Esophagus squamous epithelium (tissue), 4 donors: ENCODE measurements around the gene FETUB.

Source experiments
- CTCF ChIP-seq, 6 experiments: fragments of 450-650 bp in 4 of 6; fragments of 200-600 bp in 2 of 6; sonication (generic) in 2 of 6; IDR thresholded peaks; one replicate each; pipeline ENCODE4 v1.5.1; 2016 to 2019; ENCODE audit warnings: antibody characterized with exemption in 6 of 6, mild to moderate bottlenecking in 4 of 6, moderate library complexity in 4 of 6
- POLR2A ChIP-seq, 4 donors: fragments of 450-650 bp; IDR thresholded peaks; one replicate each; pipeline ENCODE4 v1.6.1; 2017; ENCODE audit warnings: antibody characterized with exemption in 4 of 4, mild to moderate bottlenecking in 4 of 4, moderate library complexity in 3 of 4

DNA sequence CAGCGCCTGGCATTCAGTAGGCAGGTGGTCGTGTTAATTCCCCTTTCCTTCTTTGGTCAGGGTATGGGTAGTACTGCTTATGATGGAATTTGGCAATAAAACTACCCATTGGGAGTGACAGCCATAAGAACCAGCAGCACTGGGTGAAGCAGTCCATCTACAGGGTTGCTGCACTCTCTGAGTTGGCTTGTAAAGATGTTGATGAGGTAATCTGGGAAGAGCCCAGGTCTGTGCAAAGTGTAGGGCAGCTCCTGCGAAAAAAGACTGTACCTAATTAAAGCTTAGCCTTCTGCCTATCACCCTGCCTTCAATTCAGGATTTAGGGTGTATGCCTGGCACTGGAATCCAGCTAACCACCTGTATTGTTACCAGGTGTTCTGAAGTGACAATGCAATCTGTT lies 4.7 kb upstream of the FETUB start:
- no peak for TF ChIP-seq CTCF (IDR thresholded peaks at IDR 0.05)
- no peak for TF ChIP-seq POLR2A (IDR thresholded peaks at IDR 0.05)
